Liver (tissue), 9 donors: ENCODE data around the gene OBP2A. TPM values are rescaled to one million over a fixed set of nuclear protein-coding genes. Genes with fewer than 3 reads are reported as not detected.

Experiments used
- DNase-seq: peaks from one replicate; pipeline ENCODE4 v3.0.0-alpha.2; 2017; ENCODE audit warnings: low spot score
- H3K27ac ChIP-seq, 2 donors: one replicate each; pipeline ENCODE4 v1.7.0; 2013; ENCODE audit warnings: inconsistent platforms in 2 of 2, low read length in 2 of 2, control low read depth in 1 of 2, low read depth in 1 of 2, mild to moderate bottlenecking in 1 of 2
- H3K27me3 ChIP-seq, 4 donors: one replicate each; pipeline versions ENCODE4 v1.6.1 to v1.7.0; 2013; ENCODE audit warnings: low read length in 3 of 4, inconsistent platforms in 1 of 4, mild to moderate bottlenecking in 1 of 4, moderate library complexity in 1 of 4; ENCODE audit not compliant: control insufficient read depth in 4 of 4, insufficient read depth in 4 of 4
- H3K36me3 ChIP-seq, 4 donors: one replicate each; pipeline versions ENCODE4 v1.6.1 to v1.7.0; 2013; ENCODE audit warnings: low read length in 3 of 4, mild to moderate bottlenecking in 3 of 4, low read depth in 1 of 4, moderate library complexity in 1 of 4; ENCODE audit not compliant: control insufficient read depth in 4 of 4, insufficient read depth in 3 of 4
- H3K4me1 ChIP-seq, 4 donors: one replicate each; pipeline versions ENCODE4 v1.6.1 to v1.7.0; 2013; ENCODE audit warnings: low read length in 3 of 4, mild to moderate bottlenecking in 3 of 4, moderate library complexity in 1 of 4; ENCODE audit not compliant: control insufficient read depth in 4 of 4, insufficient read depth in 4 of 4
- H3K4me3 ChIP-seq, 3 donors: one replicate each; pipeline versions ENCODE4 v1.6.1 to v1.7.0; 2013; ENCODE audit warnings: low read length in 3 of 3, control low read depth in 1 of 3, low read depth in 1 of 3, mild to moderate bottlenecking in 1 of 3
- H3K9ac ChIP-seq, 2 donors: one replicate each; pipeline ENCODE4 v1.7.0; 2013; ENCODE audit warnings: low read length in 2 of 2, mild to moderate bottlenecking in 2 of 2, moderate library complexity in 2 of 2, control low read depth in 1 of 2, low read depth in 1 of 2
- H3K9me3 ChIP-seq, 4 donors: one replicate each; pipeline versions ENCODE4 v1.6.1 to v1.7.0; 2013; ENCODE audit warnings: low read length in 3 of 4; ENCODE audit not compliant: control insufficient read depth in 4 of 4
- CTCF ChIP-seq: fragments of 150-350 bp; IDR thresholded peaks from 2 replicates; pipeline ENCODE4 v1.5.1; 2017; ENCODE audit warnings: improper control_type of control experiment, low read depth, low read length; ENCODE audit not compliant: missing input control
- FOXA2 ChIP-seq: IDR thresholded peaks from 2 replicates; pipeline ENCODE4 v1.6.1; 2016; ENCODE audit warnings: antibody characterized with exemption
- HNF4A ChIP-seq, 2 donors: conservative IDR thresholded peaks; 2 replicates each; pipeline ENCODE4 v1.6.1; 2016; ENCODE audit warnings: antibody characterized with exemption in 2 of 2, mild to moderate bottlenecking in 2 of 2
- HNF4G ChIP-seq: IDR thresholded peaks from 2 replicates; pipeline ENCODE4 v1.6.1; 2016; ENCODE audit warnings: antibody characterized with exemption
- JUND ChIP-seq, 2 donors: IDR thresholded peaks; 2 replicates each; pipeline ENCODE4 v1.6.1; 2016; ENCODE audit warnings: antibody characterized with exemption in 2 of 2
- RAD21 ChIP-seq, 2 donors: IDR thresholded peaks; 2 replicates each; pipeline ENCODE4 v1.6.1; 2016; ENCODE audit warnings: antibody characterized with exemption in 2 of 2, mild to moderate bottlenecking in 2 of 2
- REST ChIP-seq: IDR thresholded peaks from 2 replicates; pipeline ENCODE4 v1.6.1; 2016; ENCODE audit warnings: antibody characterized with exemption, mild to moderate bottlenecking
- RXRA ChIP-seq, 2 donors: IDR thresholded peaks; 2 replicates each; pipeline ENCODE4 v1.6.1; 2017 to 2018; ENCODE audit warnings: antibody characterized with exemption in 2 of 2, mild to moderate bottlenecking in 1 of 2
- SP1 ChIP-seq: IDR thresholded peaks from 2 replicates; pipeline ENCODE4 v1.6.1; 2018; ENCODE audit warnings: antibody characterized with exemption, mild to moderate bottlenecking
- YY1 ChIP-seq: IDR thresholded peaks from 2 replicates; pipeline ENCODE4 v1.6.1; 2016; ENCODE audit warnings: antibody characterized with exemption, mild to moderate bottlenecking
- WGBS: extraction: QIAGEN DNeasy Blood & Tissue Kit; methylation state at CpG from one replicate; pipeline ENCODE4 v1.1.7; 2013; 5-methylcytosine and 5-hydroxymethylcytosine counted together
- polyA plus RNA-seq, 2 donors: library from polyadenylated mRNA; stranded (reverse) in 1 of 2; unstranded in 1 of 2; fragments of 200-250 nt in 1 of 2; fragments of >200 nt in 1 of 2; fragmentation: Nextera tagmentation in 1 of 2; extraction: Ambion mirVana in 1 of 2; gene quantifications; one replicate each; pipeline versions ENCODE4 v1.2.1 to v1.2.3, GENCODE V29; 2013 to 2015
- total RNA-seq, 2 donors: library from RNA; depleted of rRNA; stranded (reverse); fragments of >200 nt; gene quantifications; one replicate each; pipeline ENCODE4 v1.2.3, GENCODE V29; 2014
- TF ChIP-seq, protein P1 (sequence below): IDR thresholded peaks from 2 replicates; pipeline ENCODE4 v1.6.1; 2016; ENCODE audit warnings: antibody characterized with exemption
- TF ChIP-seq, protein P2 (sequence below): IDR thresholded peaks from 2 replicates; pipeline ENCODE4 v1.6.1; 2016; ENCODE audit warnings: antibody characterized with exemption
- TF ChIP-seq, protein P3 (sequence below): IDR thresholded peaks from 2 replicates; pipeline ENCODE4 v1.6.1; 2016; ENCODE audit warnings: antibody characterized with exemption
- donor health status: healthy.
- donor health status: healthy.
- donor health status: healthy.
- donor health status: healthy.
- donor health status: healthy.

Gene OBP2A
- total and polyA plus RNA-seq, 4 donors = not detected

- no peak overlapping the region for H3K9ac ChIP-seq
- no peak for TF ChIP-seq CTCF
- TF ChIP-seq HNF4A (conservative IDR thresholded peaks at IDR 0.05) = no peak
- TF ChIP-seq SP1 = no peak
- TF ChIP-seq, protein P1, sequence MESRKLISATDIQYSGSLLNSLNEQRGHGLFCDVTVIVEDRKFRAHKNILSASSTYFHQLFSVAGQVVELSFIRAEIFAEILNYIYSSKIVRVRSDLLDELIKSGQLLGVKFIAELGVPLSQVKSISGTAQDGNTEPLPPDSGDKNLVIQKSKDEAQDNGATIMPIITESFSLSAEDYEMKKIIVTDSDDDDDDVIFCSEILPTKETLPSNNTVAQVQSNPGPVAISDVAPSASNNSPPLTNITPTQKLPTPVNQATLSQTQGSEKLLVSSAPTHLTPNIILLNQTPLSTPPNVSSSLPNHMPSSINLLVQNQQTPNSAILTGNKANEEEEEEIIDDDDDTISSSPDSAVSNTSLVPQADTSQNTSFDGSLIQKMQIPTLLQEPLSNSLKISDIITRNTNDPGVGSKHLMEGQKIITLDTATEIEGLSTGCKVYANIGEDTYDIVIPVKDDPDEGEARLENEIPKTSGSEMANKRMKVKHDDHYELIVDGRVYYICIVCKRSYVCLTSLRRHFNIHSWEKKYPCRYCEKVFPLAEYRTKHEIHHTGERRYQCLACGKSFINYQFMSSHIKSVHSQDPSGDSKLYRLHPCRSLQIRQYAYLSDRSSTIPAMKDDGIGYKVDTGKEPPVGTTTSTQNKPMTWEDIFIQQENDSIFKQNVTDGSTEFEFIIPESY = no peak
- TF ChIP-seq REST = no peak
- no peak for TF ChIP-seq YY1
- TF ChIP-seq FOXA2 = no peak
- no peak overlapping the region for H3K27ac ChIP-seq
- WGBS = 86% methylated on average over 10 of the region's 11 CpGs
- H3K4me1 ChIP-seq = no peaks in the 10 kb centered on the region
- H3K9me3 ChIP-seq = no peaks in the 10 kb centered on the region
- H3K27me3 ChIP-seq = peaks cover 0 to 6% (median 0%) of the 10 kb centered on the region in 4 donors
- H3K36me3 ChIP-seq = no peaks in the 10 kb centered on the region
- no peak for DNase-seq
- no peak overlapping the region for H3K4me3 ChIP-seq
These were observed 24.3 kb upstream of the OBP2A start for GRCh38 chr9:135521608-135522095.

DNA sequence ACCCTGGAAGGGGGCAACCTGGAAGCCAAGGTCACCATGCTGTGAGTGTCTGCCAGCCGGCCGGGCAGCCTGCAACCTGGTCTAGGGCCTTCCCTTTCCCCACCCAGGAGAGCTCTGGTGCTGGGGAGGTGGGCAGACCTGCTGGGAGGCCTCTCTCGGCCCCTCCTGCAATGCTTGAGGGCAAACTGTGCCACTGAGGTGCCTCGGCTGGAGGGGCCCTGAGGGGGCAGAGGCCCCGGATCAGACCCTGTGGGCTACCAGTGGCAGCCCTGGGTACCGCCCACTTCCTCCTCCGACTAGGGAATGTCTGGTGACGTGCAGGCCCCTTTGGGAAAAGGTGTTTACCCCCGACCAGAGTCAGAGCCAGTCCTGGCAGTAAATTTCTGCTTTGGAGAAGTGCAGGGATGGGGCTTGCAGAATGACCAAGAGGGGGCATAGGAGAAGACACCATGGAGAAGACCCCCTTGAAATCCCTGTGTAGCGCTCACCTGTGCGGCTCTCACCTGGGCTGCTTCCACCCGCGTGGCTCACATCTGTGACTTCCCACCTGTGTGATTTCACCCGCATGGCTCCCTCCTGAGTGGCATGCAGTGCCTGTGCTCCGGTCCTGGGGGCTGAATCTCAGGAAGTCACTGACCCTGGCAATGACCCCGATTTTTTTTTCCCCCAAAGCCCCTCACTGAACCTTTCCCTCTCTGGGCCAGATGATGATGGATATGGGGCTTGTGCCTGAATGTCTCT is 23.6 kb upstream of the OBP2A start:
- no peak overlapping the region for H3K4me3 ChIP-seq
- no peak overlapping the region for H3K9ac ChIP-seq
- no peak for TF ChIP-seq JUND (IDR thresholded peaks at IDR 0.05)
- TF ChIP-seq SP1 = no peak
- TF ChIP-seq RXRA (IDR thresholded peaks at IDR 0.05) = no peak
- no peak for TF ChIP-seq FOXA2
- TF ChIP-seq, protein P1 = no peak
- TF ChIP-seq, protein P2, sequence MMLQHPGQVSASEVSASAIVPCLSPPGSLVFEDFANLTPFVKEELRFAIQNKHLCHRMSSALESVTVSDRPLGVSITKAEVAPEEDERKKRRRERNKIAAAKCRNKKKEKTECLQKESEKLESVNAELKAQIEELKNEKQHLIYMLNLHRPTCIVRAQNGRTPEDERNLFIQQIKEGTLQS = no peak
- TF ChIP-seq, protein P3, sequence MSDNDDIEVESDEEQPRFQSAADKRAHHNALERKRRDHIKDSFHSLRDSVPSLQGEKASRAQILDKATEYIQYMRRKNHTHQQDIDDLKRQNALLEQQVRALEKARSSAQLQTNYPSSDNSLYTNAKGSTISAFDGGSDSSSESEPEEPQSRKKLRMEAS = no peak
- TF ChIP-seq HNF4G = no peak
- no peak for TF ChIP-seq RAD21 (IDR thresholded peaks at IDR 0.05)
- H3K27me3 ChIP-seq = peaks cover 0 to 6% (median 0%) of the 10 kb centered on the region in 4 donors
- no peaks in the 10 kb centered on the region for H3K9me3 ChIP-seq
- WGBS = 73% methylated on average over 16 of the region's 16 CpGs
- no peak overlapping the region for H3K27ac ChIP-seq
- peak; percentile 27 for DNase-seq
- H3K4me1 ChIP-seq = no peaks in the 10 kb centered on the region
- no peaks in the 10 kb centered on the region for H3K36me3 ChIP-seq
